ENCODE results near the gene EPN2. TPM values are rescaled to one million over a fixed set of nuclear protein-coding genes. Genes with fewer than 3 reads are reported as not detected.
"Not testable (repeated sequence)": the region's sequence is repeated elsewhere in the genome, so short reads cannot be mapped to it uniquely, and the experiment has no call there.

Gene EPN2
- total RNA-seq, 1 experiment from 2014 or later, result 57.8 TPM

GRCh38 chr17:19348806-19349205 lies 111.6 kb downstream of the EPN2 start:
- WGBS (ENCODE audit: extremely low coverage, insufficient read length, low lambda C conversion rate), result no CpG with 5 or more reads among the region's 9 CpGs
- Histone ChIP-seq H3K14ac (ENCODE audit: insufficient read depth, low read length) (no peak overlapping the region), H3K18ac (ENCODE audit: insufficient read length, low read depth, low read length) (no peak overlapping the region), H3K9me3 (ENCODE audit: control insufficient read depth, low read depth, low read length) (no peaks in the 10 kb centered on the region), H4K5ac (ENCODE audit: insufficient read length, low read depth, low read length) (no peak overlapping the region), H3K23me2 (ENCODE audit: insufficient read length, low read depth, low read length, poor library complexity, severe bottlenecking) (no peaks in the 10 kb centered on the region), H2BK20ac (ENCODE audit: low read depth, low read length, poor library complexity, severe bottlenecking) (no peak overlapping the region), H2AK5ac (ENCODE audit: insufficient read length, low read length) (no peak overlapping the region), H4K91ac (ENCODE audit: insufficient read length, low read depth, low read length) (no peak overlapping the region), H4K20me1 (ENCODE audit: control insufficient read depth, insufficient read depth, insufficient read length) (no peaks in the 10 kb centered on the region), H2AFZ (ENCODE audit: low read length) (no peak overlapping the region), H3K79me2 (ENCODE audit: insufficient read depth, low read length) (no peaks in the 10 kb centered on the region), H3T11ph (ENCODE audit: low read length) (no peak overlapping the region), H3K27me3 (ENCODE audit: insufficient read depth, low read length) (no peaks in the 10 kb centered on the region), H3K23ac (ENCODE audit: insufficient read length, low read depth, low read length) (no peak overlapping the region), H3K4me2 (ENCODE audit: insufficient read depth, insufficient read length, low read length) (no peak overlapping the region), H2BK15ac (ENCODE audit: low read depth, low read length) (no peak overlapping the region), H3K4me1 (ENCODE audit: insufficient read depth, low read length) (no peaks in the 10 kb centered on the region), H2BK120ac (ENCODE audit: low read depth, low read length, poor library complexity, severe bottlenecking) (no peak overlapping the region), H2BK12ac (ENCODE audit: insufficient read length, low read depth, low read length) (no peak overlapping the region), H4K8ac (replicated peaks; ENCODE audit: insufficient read length, low read depth, low read length) (no peak overlapping the region), H3K79me1 (ENCODE audit: insufficient read depth, low read depth, low read length, poor library complexity, severe bottlenecking) (no peaks in the 10 kb centered on the region), H3K27ac (ENCODE audit: insufficient read length, low read depth, low read length) (no peak overlapping the region), H3K9ac (ENCODE audit: extremely low read depth, insufficient read length, low read length) (no peak overlapping the region), H3K56ac (ENCODE audit: insufficient read length, low read depth, low read length) (no peak overlapping the region), H3K4ac (ENCODE audit: low read depth, low read length) (no peak overlapping the region), H2BK5ac (ENCODE audit: insufficient read length, low read length) (no peak overlapping the region)
- no peak overlapping the region for H3K4me3 Mint-ChIP-seq
- no peak for TF ChIP-seq CTCF (conservative IDR thresholded peaks at IDR 0.05)
- H3K9me3 Mint-ChIP-seq, result no peaks in the 10 kb centered on the region
- peaks cover 6 to 26% (median 20%) of the 10 kb centered on the region in 3 experiments; a peak in 6 of 7 replicates for H3K36me3 Mint-ChIP-seq (ENCODE audit: insufficient read depth in 1 of 3, low read depth in 3 of 3)
- no peaks in the 10 kb centered on the region for H3K27me3 Mint-ChIP-seq (ENCODE audit: low read depth)
- H3K27ac Mint-ChIP-seq, result no peak overlapping the region
- 0 out of 4 replicates have a peak, but pooled peaks cover 0 to 3% of the 10 kb centered on the region in 2 experiments for H3K4me1 Mint-ChIP-seq
- DNase-seq, result peak; percentile 21

- WGBS (ENCODE audit: extremely low coverage, insufficient read length, low lambda C conversion rate), result no CpG with 5 or more reads among the region's 11 CpGs
- not testable (repeated sequence) for H3K4me2 ChIP-seq (ENCODE audit: insufficient read depth, insufficient read length, low read length); H3K23me2 ChIP-seq (ENCODE audit: insufficient read length, low read depth, low read length, poor library complexity, severe bottlenecking); H3K79me1 ChIP-seq (ENCODE audit: insufficient read depth, low read depth, low read length, poor library complexity, severe bottlenecking); H3K9me3 Mint-ChIP-seq; H3K9ac ChIP-seq (ENCODE audit: extremely low read depth, insufficient read length, low read length); H3K4me1 ChIP-seq (ENCODE audit: insufficient read depth, low read length); H3K56ac ChIP-seq (ENCODE audit: insufficient read length, low read depth, low read length); H3T11ph ChIP-seq (ENCODE audit: low read length); H3K23ac ChIP-seq (ENCODE audit: insufficient read length, low read depth, low read length); H2BK15ac ChIP-seq (ENCODE audit: low read depth, low read length); H3K27me3 ChIP-seq (ENCODE audit: insufficient read depth, low read length); H4K8ac ChIP-seq (replicated peaks; ENCODE audit: insufficient read length, low read depth, low read length); H3K18ac ChIP-seq (ENCODE audit: insufficient read length, low read depth, low read length); H3K4me1 Mint-ChIP-seq; H3K14ac ChIP-seq (ENCODE audit: insufficient read depth, low read length); H2BK20ac ChIP-seq (ENCODE audit: low read depth, low read length, poor library complexity, severe bottlenecking); H3K4ac ChIP-seq (ENCODE audit: low read depth, low read length); H2BK120ac ChIP-seq (ENCODE audit: low read depth, low read length, poor library complexity, severe bottlenecking); H3K79me2 ChIP-seq (ENCODE audit: insufficient read depth, low read length); H2AFZ ChIP-seq (ENCODE audit: low read length); DNase-seq; H3K27ac Mint-ChIP-seq; H3K27ac ChIP-seq (ENCODE audit: insufficient read length, low read depth, low read length); H3K27me3 Mint-ChIP-seq (ENCODE audit: low read depth); H3K9me3 ChIP-seq (ENCODE audit: control insufficient read depth, low read depth, low read length); H2BK5ac ChIP-seq (ENCODE audit: insufficient read length, low read length); H3K4me3 Mint-ChIP-seq; H2BK12ac ChIP-seq (ENCODE audit: insufficient read length, low read depth, low read length); H4K91ac ChIP-seq (ENCODE audit: insufficient read length, low read depth, low read length); H4K5ac ChIP-seq (ENCODE audit: insufficient read length, low read depth, low read length); H2AK5ac ChIP-seq (ENCODE audit: insufficient read length, low read length); H4K20me1 ChIP-seq (ENCODE audit: control insufficient read depth, insufficient read depth, insufficient read length)
- H3K36me3 Mint-ChIP-seq (ENCODE audit: insufficient read depth in 1 of 3, low read depth in 3 of 3), result peaks cover 2 to 34% (median 27%) of the 10 kb centered on the region in 3 experiments; a peak in 6 of 7 replicates
Measured at GRCh38 chr17:19353401-19353800, 116.2 kb downstream of the EPN2 start.

All from H9 (cell line).